Astrocyte (in vitro differentiated cells and primary cell): ENCODE data around the gene MAN1C1. TPM values are rescaled to one million over a fixed set of nuclear protein-coding genes. Genes with fewer than 3 reads are reported as not detected.

Experiments
- DNase-seq: peaks from one replicate; pipeline ENCODE4 v3.0.0-alpha.2; 2010; ENCODE audit warnings: low read depth
- FAIRE-seq: peaks from 2 replicates; lab custom pipeline; 2011; peaks lifted over from hg19 to GRCh38; lab: Jason Lieb, UNC
- H2AFZ ChIP-seq: 2 replicates; pipeline ENCODE4 v1.6.0; 2012; ENCODE audit warnings: low read depth, low read length, inconsistent platforms
- H3K27ac ChIP-seq: 2 replicates; pipeline ENCODE4 v1.5.1; 2011; ENCODE audit warnings: low read depth, low read length, inconsistent platforms
- H3K27me3 ChIP-seq: 2 replicates; pipeline ENCODE4 v1.6.0; 2011; ENCODE audit warnings: low read length, inconsistent platforms; ENCODE audit not compliant: insufficient read depth
- H3K36me3 ChIP-seq: 2 replicates; pipeline ENCODE4 v1.5.1; 2011; ENCODE audit warnings: low read length, inconsistent platforms; ENCODE audit not compliant: insufficient read depth
- H3K4me1 ChIP-seq: 2 replicates; pipeline ENCODE4 v1.5.1; 2011; ENCODE audit warnings: low read length, inconsistent platforms; ENCODE audit not compliant: insufficient read depth
- H3K4me2 ChIP-seq: 2 replicates; pipeline ENCODE4 v1.6.0; 2012; ENCODE audit warnings: low read length, inconsistent platforms
- H3K4me3 ChIP-seq: 2 replicates; pipeline ENCODE4 v1.5.1; 2011; ENCODE audit warnings: low read depth, mild to moderate bottlenecking, low read length, inconsistent platforms; ENCODE audit not compliant: insufficient read depth
- H3K79me2 ChIP-seq: 2 replicates; pipeline ENCODE4 v1.6.0; 2012; ENCODE audit warnings: mild to moderate bottlenecking, low read length, inconsistent platforms; ENCODE audit not compliant: insufficient read depth
- H3K9ac ChIP-seq: 2 replicates; pipeline ENCODE4 v1.6.0; 2012; ENCODE audit warnings: mild to moderate bottlenecking, low read length, inconsistent platforms
- H3K9me3 ChIP-seq: 2 replicates; pipeline ENCODE4 v1.5.1; 2012; ENCODE audit warnings: low read depth, mild to moderate bottlenecking, low read length, inconsistent platforms; ENCODE audit not compliant: insufficient read depth
- H4K20me1 ChIP-seq: 2 replicates; pipeline ENCODE4 v1.6.0; 2012; ENCODE audit warnings: low read length, inconsistent platforms; ENCODE audit not compliant: insufficient read depth
- H3K27ac Mint-ChIP-seq: one replicate; pipeline ENCODE4 v1.8.0; 2021; ENCODE audit warnings: mild to moderate bottlenecking, mixed read lengths; ENCODE audit not compliant: unreplicated experiment
- H3K27me3 Mint-ChIP-seq: one replicate; pipeline ENCODE4 v1.8.0; 2021; ENCODE audit warnings: low read depth, mixed read lengths; ENCODE audit not compliant: unreplicated experiment
- H3K36me3 Mint-ChIP-seq: one replicate; pipeline ENCODE4 v1.8.0; 2021; ENCODE audit warnings: low read depth, mixed read lengths; ENCODE audit not compliant: unreplicated experiment
- H3K4me1 Mint-ChIP-seq: one replicate; pipeline ENCODE4 v1.8.0; 2021; ENCODE audit warnings: low read depth, mixed read lengths; ENCODE audit not compliant: unreplicated experiment
- H3K4me3 Mint-ChIP-seq: one replicate; pipeline ENCODE4 v1.8.0; 2021; ENCODE audit warnings: mild to moderate bottlenecking, moderate library complexity, mixed read lengths; ENCODE audit not compliant: unreplicated experiment
- H3K9me3 Mint-ChIP-seq: one replicate; pipeline ENCODE4 v1.8.0; 2021; ENCODE audit warnings: mild to moderate bottlenecking, mixed read lengths; ENCODE audit not compliant: unreplicated experiment
- CTCF ChIP-seq: IDR thresholded peaks from 2 replicates; pipeline ENCODE4 v1.5.1; 2011; ENCODE audit warnings: low read depth, mild to moderate bottlenecking, inconsistent platforms, low read length, moderate library complexity; ENCODE audit not compliant: insufficient read depth
- EZH2 ChIP-seq: IDR thresholded peaks from 2 replicates; pipeline ENCODE4 v1.6.1; 2012; ENCODE audit warnings: mild to moderate bottlenecking, low read length, inconsistent platforms; ENCODE audit not compliant: insufficient read depth
- total RNA-seq: library from RNA; stranded (reverse); gene quantifications from 2 replicates; pipeline ENCODE4 v1.2.1, GENCODE V29; 2021

Gene MAN1C1
- total RNA-seq, 1 donor from 2014 or later, result 0.86 TPM

GRCh38 chr1:25729790-25730644, 113.4 kb downstream of the MAN1C1 start:
- H2AFZ ChIP-seq, result no peak overlapping the region
- H3K4me2 ChIP-seq, result no peak overlapping the region
- no peaks in the 10 kb centered on the region for H3K9me3 ChIP-seq
- H3K36me3 Mint-ChIP-seq, result peaks cover 3% of the 10 kb centered on the region
- H3K27me3 ChIP-seq, result peaks cover 7% of the 10 kb centered on the region
- H3K9me3 Mint-ChIP-seq, result peaks cover 2% of the 10 kb centered on the region
- TF ChIP-seq EZH2 (no peak), CTCF (no peak)
- H3K4me1 ChIP-seq, result peaks cover 3% of the 10 kb centered on the region
- no peak overlapping the region for H3K27ac ChIP-seq
- H3K4me3 Mint-ChIP-seq, result no peak overlapping the region
- no peaks in the 10 kb centered on the region for H3K79me2 ChIP-seq
- FAIRE-seq (no peak), DNase-seq (no peak)
- H3K27ac Mint-ChIP-seq, result no peak overlapping the region
- peaks cover 11% of the 10 kb centered on the region for H3K4me1 Mint-ChIP-seq
- H3K4me3 ChIP-seq, result no peak overlapping the region
- no peaks in the 10 kb centered on the region for H3K36me3 ChIP-seq
- peaks cover 3% of the 10 kb centered on the region for H4K20me1 ChIP-seq
- H3K9ac ChIP-seq, result no peak overlapping the region
- peaks cover 46% of the 10 kb centered on the region for H3K27me3 Mint-ChIP-seq

DNA sequence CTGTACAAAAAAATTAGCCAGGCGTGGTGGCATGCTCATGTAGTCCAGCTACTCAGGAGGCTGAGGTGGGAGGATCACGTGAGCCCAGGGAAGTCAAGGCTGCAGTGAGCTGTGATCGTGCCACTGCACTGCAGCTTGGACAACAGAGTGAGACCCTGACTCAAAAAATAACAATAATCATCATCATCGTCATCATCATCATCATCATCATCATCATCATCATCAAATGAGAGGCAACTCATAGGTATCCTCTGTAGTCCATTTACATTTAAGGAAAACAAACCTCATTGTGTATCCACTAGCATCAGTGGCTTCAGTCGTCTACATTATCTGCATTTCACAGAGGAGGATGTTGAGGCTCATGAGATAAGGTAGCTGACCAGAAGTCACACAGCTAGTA, 114.6 kb downstream of the MAN1C1 start:
- H3K27me3 Mint-ChIP-seq, result peaks cover 40% of the 10 kb centered on the region
- peaks cover 3% of the 10 kb centered on the region for H4K20me1 ChIP-seq
- H3K4me1 ChIP-seq, result peaks cover 3% of the 10 kb centered on the region
- no peak overlapping the region for H3K9ac ChIP-seq
- no peaks in the 10 kb centered on the region for H3K79me2 ChIP-seq
- no peak for TF ChIP-seq EZH2
- no peak for TF ChIP-seq CTCF
- H3K4me3 ChIP-seq, result no peak overlapping the region
- H3K4me2 ChIP-seq, result no peak overlapping the region
- H3K27me3 ChIP-seq, result peaks cover 10% of the 10 kb centered on the region
- peaks cover 3% of the 10 kb centered on the region for H3K36me3 Mint-ChIP-seq
- H2AFZ ChIP-seq, result no peak overlapping the region
- H3K4me1 Mint-ChIP-seq, result peaks cover 11% of the 10 kb centered on the region
- H3K9me3 Mint-ChIP-seq, result peaks cover 2% of the 10 kb centered on the region
- DNase-seq (no peak), FAIRE-seq (no peak)
- no peaks in the 10 kb centered on the region for H3K36me3 ChIP-seq
- H3K9me3 ChIP-seq, result no peaks in the 10 kb centered on the region
- no peak overlapping the region for H3K27ac ChIP-seq
- H3K4me3 Mint-ChIP-seq, result no peak overlapping the region
- no peak overlapping the region for H3K27ac Mint-ChIP-seq
